GM12874 (cell line): ENCODE measurements around the gene ATP6V0A1.
A peak's percentile ranks its signal among the peaks of the same experiment; 100 is the strongest.

Source experiments
- CTCF ChIP-seq: IDR thresholded peaks from 2 replicates; pipeline ENCODE4 v1.5.1; 2011; ENCODE audit warnings: low read depth, mild to moderate bottlenecking, control low read depth, low read length, moderate library complexity; ENCODE audit not compliant: insufficient read depth

The ATP6V0A1 gene

GRCh38 chr17:42553866-42554249, 95.2 kb downstream of the ATP6V0A1 start:
- no peak for TF ChIP-seq CTCF

GRCh38 chr17:42554250-42555121, 95.8 kb downstream of the ATP6V0A1 start:
- TF ChIP-seq CTCF: no peak

GRCh38 chr17:42555122-42555622, 96.5 kb downstream of the ATP6V0A1 start:
- TF ChIP-seq CTCF: no peak

- peak; percentile 11; the same call in 1 of the 2 replicates for TF ChIP-seq CTCF
Measured at GRCh38 chr17:42555961-42556617, 97.4 kb downstream of the ATP6V0A1 start.

GRCh38 chr17:42559075-42559474, 100.4 kb downstream of the ATP6V0A1 start:
- no peak for TF ChIP-seq CTCF

- TF ChIP-seq CTCF: no peak
Measured at GRCh38 chr17:42560246-42560645, 101.6 kb downstream of the ATP6V0A1 start.

- TF ChIP-seq CTCF: no peak
Measured at GRCh38 chr17:42561897-42562387, 103.3 kb downstream of the ATP6V0A1 start, which contains the start of gene COASY. TSS of gene COASY (plus strand) at chr17:42562148. CDS start at chr17:42562623, 475 bp downstream.
